Activated CD8-positive, alpha-beta memory T cell treated with anti-CD3 and anti-CD28 coated beads, Interleukin-2, amount 50 U/mL, for 48 hours (primary cell): ENCODE results near the gene SCAI.
"Not testable (repeated sequence)": the region's sequence is repeated elsewhere in the genome, so short reads cannot be mapped to it uniquely, and the experiment has no call there.

ENCODE experiments used
- DNase-seq: peaks from one replicate; pipeline ENCODE4 v3.0.0-alpha.2; 2020

SCAI gene

DNA sequence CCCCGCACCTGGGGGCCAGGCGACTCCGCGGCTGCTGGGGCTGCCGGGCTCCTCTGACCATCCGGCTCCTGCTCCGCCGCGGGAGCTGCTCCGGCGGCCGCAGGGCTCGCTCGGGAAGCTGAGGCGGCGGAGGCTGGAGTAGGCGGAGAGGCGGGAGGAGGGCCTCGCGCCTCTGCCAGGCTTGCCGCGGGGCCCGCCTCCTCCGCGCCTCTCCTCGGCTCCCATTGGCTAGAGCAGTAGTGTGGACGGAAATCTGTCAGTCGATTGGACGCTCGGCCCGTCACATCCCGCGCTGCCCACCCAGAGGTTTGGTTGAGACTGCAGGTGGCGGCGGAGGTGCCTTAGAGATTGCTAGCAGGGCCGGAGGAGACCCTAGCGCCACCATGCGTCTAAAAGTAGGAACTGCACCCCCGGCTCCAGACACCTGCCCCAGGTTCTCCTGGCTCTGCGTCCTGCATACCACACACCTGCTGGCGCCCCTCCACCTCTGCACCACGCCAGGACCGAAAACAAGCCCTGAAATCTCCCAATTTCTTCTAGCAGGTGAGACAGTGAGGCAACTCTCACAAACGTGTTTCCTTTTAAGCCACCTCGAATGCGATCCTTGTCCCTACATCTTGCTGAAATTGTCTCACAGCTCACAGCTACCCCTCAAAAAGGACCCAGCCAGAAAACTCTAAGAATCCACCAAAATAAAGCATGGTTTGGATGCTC lies at the start of gene SCAI:
Gene SCAI, minus strand, starts transcription at position 152 of the 714 bp plus-strand sequence. Its CDS starts 91 bp downstream, at position 61.
- peak; percentile 97 for DNase-seq

DNA sequence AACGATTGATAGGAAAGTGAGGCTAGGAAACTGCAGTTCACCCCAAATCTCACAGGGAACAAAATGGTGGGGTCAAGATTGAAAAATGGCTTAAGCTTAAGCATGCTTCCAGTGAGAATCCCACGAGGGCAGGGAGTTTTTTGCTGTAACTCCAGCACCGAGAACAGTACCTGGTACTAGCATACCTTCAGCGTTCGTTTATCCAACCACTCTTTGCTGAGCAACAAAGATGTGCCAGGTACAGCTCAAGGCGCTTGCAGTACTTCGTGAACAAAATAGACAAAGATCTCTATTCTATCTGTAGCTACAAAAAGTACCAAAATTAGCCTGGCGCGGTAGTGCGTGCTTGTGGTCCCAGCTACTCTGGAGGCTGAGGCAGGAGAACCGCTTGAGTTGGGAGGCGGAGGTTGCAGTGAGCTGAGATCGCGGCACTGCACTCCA lies 47.1 kb upstream of the SCAI start:
- DNase-seq, result peak; percentile 64

DNA sequence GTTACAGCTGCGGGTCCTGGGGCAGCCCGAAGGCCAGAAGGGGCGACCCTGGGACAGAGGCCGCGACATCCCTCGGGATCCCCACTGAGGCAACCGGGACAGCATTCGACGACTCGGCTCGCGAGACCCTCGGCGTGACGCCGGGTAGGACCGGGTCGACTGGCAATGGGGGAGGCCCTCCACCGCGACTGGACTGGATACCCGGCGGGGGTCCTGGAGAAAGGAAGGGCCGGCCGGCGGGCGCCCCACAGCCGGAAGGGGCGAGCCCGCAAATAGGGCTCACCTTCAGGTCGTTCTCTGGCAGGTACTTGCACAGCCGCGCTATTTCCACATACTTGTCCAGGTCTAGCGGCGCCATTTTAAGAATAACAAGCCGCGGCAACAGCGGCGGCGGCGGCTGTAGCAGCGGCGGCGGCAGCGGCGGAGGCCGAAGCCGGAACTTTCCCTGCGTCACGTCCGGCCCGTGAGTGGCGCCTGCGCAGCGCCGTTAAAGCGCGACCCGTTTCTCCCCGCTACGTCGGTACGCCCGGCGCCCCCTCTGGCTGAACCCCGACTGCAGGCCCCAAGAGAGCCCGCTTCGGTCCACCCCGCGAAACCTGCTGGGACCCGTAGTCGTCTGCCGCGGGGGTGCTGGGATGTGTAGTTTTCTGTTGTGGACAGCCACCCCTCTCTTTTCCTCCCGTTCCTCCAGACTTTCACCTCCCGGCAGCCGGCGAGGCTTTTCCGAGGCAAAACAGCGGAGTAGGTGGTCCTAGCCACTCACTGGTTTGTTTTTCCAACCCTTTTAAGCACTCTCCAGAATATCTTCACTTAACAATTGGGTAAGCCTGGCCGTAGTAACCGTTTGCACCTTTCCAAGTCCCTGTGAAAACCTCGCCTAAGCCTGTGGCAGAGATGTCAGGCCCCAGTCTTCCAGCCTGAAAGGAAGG lies 46.3 kb upstream of the SCAI start, which contains the start of gene PPP6C:
Gene PPP6C, minus strand, starts transcription at position 443 of the 929 bp plus-strand sequence. Its CDS starts 85 bp downstream, at position 358.
- DNase-seq, result peak; percentile 98

DNA sequence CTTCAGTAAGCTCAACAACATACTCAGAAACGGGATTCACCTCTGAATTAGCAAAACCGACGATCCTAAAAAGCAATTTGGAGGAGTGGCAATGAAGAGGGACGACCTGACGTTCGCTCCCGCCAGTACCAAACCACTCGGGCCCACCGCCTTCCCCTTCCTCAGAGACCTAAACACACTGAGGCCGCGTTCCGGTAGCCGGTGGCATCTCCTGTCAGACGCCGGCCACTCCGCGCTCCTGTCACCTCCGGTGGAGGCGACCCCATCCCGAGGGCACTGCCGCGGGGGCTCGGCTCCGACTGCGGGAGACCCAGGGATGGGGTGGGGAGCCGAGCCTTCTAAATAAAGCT lies 45.7 kb upstream of the SCAI start:
- peak; percentile 75 for DNase-seq

DNA sequence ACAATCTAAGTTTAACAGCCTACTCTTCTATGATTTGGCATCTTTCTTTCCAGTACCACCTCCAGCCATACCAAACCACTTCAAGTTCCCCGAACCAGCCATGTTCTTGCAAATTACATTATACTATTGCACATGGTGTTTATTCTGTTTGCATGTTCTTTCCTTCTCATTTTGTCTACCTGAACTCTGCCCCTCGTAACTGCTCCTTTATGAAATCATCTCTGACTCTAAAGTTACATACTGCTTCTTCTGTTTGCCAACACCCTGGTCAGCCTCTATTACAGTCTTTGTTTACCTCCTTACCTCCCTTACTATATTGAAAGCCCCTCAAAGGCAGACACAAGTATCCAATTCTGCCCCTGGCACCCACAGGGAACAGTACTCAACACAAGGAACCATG lies 40.2 kb upstream of the SCAI start:
- peak; percentile 1 for DNase-seq

DNA sequence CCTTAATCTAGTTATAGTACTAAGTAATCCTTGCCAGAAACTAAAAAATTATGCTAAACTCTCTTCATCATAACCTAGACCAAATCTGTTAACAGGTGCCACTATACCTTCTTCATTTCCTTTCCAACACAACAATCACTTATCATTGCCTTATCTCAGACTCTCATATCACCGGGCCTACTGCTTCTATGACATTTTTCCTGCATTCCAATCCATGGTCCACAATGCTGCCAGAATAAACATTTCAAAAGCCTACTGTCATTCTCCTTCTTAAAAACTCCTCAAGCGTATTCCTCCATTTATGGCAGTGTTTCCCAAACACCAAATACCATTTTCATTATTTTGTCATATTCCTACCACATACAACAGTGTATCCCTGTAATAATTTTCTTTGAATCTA lies 39.7 kb upstream of the SCAI start:
- no peak for DNase-seq

DNA sequence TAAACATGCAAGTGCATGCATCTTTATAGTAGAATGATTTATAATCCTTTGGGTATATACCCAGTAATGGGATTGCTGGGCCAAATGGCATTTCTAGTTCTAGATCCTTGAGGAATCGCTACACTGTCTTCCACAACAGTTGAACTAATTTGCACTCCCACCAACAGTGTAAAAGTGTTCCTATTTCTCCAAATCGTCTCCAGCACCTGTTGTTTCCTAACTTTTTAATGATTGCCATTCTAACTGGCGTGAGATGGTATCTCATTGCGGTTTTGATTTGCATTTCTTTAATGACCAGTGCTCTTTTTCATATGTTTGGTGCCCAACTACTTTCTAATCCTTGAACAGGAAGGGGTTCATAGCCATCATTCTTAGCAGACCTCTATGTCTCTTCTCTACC lies 38.4 kb upstream of the SCAI start:
- DNase-seq, result not testable (repeated sequence)

DNA sequence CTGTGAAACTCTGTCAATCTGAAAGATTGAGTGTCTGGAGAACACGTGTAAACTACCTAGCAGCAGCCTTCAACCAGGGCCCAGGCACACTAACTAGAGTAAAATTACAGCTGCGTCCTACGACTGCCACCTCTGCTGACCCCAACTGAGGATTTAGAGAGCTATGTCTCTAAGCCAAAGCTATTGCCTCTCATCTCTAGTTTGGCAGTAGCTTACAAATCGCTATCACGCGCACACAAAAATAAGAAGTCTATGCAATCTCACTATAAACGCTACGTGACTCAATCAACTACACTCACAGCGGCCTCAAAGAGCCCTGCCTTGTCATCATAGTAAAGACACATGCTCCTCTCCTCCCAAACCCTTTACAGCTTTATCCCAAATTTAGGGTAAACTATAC lies 37.5 kb upstream of the SCAI start:
- peak; percentile 30 for DNase-seq

DNA sequence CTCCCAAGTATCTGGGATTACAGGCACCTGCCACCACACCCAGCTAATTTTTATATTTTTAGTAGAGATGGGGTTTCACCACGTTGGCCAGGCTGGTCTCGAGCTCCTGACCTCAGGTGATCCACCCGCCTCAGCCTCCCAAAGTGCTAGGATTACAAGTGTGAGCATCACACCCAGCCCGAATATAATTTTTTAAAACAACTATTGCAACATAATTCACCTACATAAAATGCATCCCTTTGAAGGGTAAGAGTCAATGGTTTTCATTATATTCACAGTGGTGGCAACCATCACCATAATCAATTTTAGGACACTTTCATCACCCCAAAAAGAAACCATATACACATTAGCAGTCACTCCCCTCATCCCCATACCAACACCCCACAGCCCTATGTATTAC lies 36.4 kb upstream of the SCAI start:
- DNase-seq, result not testable (repeated sequence)

DNA sequence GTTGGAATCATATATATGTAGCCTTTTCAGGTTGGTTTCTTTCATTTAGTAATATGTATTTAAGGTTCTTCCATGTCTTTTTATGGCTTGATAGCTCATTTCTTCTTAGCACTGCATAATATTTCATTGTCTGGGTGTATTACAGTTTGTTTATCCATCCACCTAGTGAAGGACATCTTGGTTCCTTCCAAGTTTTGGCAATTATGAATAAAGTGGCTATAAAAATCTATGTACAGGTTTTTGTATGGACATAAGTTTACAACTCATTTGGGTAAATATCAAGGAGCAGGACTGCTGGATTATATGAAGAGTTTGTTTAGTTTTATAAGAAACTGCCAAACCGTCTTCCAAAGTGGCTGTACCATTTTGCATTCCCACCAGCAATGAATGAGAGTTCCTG lies 34.6 kb upstream of the SCAI start:
- DNase-seq, result no peak

DNA sequence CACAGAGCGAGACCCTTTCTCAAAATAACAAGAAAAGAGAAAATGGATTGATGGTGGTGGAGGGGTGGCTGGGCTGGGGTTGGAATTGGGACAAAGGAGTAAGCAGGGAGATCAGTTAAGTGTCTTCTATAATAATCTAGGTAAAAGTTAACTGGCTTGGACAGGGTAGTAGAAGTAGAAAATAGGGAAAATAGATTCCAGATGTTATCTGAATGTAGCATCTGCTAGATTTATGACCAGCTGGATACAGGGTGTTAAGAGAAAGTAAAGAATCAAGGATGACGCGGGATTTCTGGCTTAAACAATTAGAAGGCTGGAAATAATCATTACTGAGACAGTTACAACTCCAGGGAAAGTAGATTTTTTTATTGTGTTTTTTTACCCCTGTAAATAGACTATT lies 33.3 kb upstream of the SCAI start:
- DNase-seq, result no peak

DNA sequence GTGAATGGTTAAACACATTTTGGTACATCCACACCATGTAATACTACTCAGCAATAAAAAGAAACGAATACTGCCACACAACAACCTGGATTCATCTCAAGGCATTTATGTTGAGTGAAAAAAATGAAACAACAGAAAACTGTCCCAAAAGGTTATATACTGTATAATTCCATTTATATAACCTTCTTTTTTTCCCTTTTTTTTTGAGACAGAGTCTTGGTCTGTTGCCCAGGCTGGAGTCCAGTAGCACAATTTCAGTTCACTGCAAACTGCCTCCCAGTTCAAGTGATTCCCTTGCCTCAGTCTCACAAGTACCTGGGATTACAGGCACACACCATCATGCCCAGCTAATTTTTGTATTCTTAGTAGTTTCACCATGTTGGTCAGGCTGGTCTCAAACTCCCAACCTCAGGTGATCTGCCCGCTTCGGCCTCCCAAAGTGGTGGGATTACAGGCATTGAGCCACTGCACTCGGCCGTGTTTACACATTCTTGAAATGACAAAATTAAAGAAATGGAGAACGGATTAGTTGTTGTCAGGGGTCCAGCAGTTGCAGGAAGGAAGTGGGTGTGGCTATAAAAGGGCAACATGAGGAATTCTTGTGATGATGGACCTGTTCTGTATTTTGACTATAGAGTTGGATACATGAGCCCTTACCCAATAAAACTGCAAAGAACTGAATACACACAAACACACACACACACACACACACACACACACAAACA lies 28.9 kb upstream of the SCAI start:
- DNase-seq, result no peak

DNA sequence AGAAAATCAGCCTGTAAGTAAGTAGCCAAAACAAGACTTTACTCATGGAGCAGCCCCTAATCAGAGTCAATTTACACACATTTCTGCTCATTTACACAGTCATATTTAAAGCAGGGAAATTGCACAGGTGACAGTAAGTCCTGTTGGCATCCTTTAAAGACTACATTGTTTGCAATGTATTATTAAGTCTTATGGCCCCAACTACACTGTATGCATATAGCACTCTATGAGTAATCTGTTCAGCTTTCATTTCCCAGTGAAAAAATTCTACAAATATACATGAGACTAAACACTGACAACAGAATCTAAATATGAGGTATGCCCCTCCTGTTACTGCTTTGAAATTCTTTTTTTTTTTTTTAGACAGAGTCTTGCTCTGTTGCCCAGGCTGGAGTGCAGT lies 26.6 kb upstream of the SCAI start:
- DNase-seq, result no peak

DNA sequence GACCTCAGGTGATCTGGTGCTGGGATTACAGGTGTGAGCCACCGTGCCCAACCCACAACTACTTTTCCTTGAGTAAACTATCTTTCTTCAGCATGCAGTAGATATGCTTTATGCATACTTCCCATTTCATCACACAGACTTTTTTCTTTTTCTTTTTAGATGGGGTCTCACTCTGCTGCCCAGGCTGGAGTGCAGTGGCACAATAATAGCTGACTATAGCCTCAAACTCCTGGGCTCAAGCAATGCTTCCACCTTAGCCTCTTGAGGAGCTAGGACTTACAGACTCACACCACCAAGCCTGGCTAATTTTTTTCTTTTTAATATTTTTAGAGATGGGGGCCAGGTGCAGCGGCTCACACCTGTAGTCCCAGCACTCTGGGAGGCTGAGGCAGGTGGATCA lies 23.4 kb upstream of the SCAI start:
- DNase-seq, result no peak

DNA sequence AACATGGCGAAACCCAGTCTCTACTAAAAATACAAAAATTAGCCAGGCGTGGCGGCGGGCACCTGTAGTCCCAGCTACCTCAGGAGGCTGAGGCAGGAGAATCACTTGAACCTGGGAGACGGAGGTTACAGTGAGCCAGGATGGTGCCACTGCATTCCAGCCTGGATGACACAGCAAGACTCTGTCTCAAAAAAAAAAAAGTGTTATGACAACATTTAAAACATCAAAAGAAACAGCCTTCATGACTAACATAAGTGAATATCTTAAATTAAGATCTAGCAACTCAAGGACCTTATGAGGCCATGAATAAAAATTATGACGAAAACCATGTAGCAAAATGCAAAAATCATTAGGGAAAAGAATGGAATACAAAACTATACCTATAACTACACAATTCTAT lies 19.6 kb upstream of the SCAI start:
- not testable (repeated sequence) for DNase-seq

DNA sequence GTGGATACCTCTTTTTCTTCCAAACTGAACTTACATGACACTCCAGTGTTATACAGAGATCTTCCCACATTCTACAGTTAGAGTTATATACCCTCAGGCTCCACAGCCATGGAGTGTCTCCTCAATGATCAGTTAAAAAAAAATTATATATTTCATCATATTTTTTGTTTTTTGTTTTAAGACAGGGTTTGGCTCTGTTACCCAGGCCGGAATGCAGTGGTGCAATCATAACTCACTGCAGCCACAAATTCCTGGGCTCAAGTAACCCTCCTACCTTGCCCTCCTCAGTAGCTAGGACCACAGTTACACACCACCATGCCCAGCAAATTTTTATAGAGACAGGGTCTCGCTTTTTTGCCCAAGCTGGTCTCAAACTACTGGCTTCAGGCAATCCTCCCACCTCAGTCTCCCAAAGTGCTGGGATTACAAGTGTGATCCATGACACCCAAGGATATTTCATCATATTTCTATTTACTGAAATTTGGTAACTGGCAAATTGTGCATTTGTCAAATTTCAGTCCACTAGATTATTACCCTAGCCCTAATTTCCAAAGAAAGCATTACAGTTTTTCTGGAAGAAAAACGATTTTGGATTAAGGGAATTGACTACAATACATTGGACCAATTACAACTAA lies 18.1 kb upstream of the SCAI start:
- no peak for DNase-seq

DNA sequence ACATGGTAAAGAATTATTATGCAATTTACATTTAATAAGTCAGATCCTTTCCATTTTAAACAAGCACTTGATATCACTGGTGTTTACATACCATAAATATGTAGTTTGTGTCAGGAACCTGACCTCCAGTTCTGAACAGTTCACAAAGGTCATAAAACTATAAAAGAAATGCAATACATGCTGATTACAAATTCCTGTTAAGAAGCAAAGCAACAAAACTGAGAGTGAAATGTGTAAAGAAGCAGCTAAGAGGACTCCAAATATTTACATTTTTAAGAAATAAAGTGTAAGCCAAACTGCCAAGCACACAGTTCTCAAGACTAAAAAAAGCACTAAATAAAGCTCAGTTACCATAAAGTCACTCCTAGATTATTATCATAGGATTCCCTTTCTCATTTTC lies 17.4 kb upstream of the SCAI start:
- no peak for DNase-seq

DNA sequence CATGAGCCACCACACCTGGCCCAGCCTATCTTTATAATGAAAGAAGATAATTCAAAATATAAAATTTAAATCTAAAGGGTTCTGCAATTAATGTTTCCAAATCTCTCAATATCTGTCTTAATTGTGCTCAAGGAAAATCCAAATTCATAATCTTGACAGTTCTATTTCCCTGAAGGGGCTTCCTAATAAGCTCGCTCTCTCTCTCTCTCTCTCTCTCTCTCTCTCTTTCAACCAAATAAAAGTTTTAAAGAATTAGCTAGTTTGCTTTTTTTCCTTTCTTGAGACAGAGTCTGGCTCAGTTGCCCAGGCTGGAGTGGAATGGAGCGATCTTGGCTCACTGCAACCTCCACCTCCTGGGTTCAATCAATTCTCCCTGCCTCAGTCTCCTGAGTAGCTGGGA lies 13.2 kb upstream of the SCAI start:
- no peak for DNase-seq

DNA sequence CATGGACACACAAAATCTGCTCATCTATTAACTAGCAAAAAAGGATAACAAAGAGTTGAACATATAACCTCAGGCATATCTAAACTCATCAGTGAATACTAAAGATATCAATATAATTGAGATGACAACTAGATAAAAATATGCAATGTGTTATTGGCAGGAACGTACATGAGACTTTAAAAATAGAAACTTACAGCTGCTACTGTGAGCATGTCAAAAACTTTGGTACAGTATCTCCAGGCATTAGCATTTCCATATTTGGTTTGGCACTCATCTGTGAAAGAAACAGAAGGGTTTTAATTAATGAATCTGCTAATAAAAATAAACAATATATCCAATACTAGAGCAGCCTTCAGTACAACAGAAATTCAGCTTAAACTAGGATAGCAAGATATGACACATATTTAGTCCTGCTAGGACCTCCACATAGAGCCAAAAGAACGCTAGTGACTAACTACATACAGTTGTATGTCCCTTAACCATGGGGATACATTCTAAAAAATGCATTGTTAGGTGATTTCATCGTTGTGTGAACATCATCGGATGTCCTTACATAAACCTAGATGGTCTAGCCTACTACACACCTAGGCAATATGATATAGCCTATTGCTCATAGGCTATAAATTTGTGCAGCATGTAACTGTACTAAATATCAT lies 10.5 kb upstream of the SCAI start:
- no peak for DNase-seq

DNA sequence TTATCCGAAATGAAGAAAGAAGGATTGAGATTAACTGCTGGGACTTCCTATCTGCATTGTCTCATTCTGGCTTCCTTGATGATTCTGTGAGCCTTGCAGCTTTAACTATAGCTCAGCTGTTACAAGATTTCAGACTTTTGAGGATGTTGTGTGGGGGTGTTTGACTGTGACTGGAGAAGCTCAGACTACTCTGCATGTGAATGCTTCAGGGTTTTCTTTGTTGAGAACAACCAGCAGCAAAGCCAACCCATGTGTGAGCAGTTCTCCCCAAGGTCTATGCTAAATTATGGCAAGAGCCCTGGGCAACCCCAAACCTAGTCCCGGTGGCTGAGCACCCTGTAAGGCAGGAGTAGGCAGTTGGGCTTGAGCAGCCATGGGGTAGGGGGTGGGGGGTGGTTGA lies 8.4 kb upstream of the SCAI start:
- no peak for DNase-seq

DNA sequence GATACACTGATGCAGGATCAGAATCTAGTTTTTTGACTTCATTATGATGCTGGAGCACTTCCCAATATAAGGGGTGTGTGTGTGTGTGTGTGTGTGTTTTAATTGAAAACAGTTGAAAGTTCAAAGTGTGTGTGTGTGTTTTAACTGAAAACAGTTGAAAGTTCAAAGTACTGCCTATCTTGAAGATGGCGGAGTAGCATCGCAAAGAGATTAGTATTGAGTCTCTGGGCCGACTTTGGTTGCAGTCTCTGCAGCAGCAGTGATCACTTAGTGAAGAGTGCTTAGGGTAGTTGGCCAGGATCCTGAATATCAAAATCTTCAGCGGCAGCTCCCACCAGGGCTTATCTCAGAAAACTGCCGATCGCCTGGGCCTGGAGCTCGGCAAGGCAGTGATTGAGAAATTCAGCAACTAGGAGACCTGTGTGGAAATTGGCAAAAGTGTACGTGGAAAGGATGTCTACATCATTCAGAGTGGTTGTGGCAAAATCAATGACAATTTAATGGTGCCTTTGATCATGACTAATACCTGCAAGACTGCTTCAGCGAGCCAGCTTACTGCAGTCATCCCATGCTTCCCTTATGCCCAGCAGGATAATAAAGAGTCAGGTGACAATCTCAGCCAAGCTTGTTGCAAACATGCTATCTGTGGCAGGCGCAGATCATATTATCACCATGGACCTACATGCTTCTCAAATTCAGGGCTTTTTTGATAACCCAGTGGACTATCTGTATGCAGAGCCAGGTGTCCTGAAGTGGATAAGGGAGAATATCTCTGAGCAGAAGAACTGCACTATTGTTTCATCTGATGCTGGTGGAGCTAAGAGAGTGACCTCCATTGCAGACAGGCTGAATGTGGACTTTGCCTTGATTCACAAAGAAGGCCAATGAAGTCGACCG lies 7.3 kb upstream of the SCAI start:
- peak; percentile 6 for DNase-seq
